HG03280 (cell line): ENCODE measurements around the gene KLHL42.
"Not testable (repeated sequence)": the region's sequence is repeated elsewhere in the genome, so short reads cannot be mapped to it uniquely, and the experiment has no call there.

Source experiments
- ATAC-seq: cut with Tn5 transposase; IDR thresholded peaks from one replicate; pipeline ENCODE4 v1.9.1; 2021; ENCODE audit warnings: mild to moderate bottlenecking, moderate library complexity; ENCODE audit not compliant: unreplicated experiment

KLHL42 gene

DNA sequence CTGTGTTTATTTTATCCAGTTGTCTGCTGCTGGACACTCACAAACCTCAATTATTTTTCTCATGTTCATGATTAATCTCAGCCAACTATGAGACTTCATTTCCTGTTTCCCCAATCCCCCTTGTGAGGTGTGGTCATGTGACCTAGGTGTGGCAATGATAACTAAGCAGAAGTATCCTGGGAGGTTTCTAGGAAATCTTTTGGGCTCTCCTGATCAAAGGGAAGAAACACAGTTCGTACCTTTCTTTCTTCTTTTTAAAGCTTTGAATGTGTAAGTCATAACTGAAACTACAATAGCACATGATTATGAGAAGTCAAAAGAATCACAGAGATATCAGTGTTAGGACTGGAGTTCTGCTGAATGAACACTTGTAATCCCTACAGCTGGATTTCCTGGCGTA, 34.4 kb downstream of the KLHL42 start:
- ATAC-seq = no peak

DNA sequence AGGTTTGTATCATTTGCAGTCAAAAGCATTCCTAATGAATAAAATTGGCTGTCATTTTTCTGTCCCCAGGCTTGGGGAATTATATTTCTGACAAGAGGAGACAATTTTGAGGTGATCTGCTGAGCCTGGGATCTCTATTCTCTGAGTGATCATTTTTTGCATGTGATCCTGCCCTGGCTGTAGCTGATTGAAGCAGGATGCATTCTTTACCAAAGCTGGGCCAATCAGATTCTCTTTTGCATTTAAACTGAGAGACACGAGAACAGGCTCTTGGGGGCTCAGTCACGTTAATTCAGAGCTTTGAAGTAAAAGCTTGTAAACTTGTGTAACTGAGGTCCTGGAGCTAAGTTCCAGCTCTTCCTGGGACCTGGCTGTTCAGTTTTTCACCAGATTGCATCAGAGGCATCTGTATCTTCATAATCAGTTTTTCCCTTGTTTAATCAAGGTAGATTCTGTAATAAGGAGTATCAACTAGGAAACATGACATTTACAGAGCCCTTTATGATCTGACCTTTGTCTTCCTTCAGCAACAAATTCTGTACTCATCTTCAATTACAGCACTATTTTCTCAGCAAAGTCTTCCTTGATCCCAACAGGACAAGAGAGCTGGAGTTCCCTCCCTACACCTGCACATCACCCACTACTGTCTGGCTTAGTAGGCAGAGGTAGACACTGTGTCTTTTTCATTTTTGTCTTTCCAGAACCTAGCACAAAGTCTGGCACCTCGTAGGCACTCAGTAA, 35.0 kb downstream of the KLHL42 start:
- no peak for ATAC-seq

DNA sequence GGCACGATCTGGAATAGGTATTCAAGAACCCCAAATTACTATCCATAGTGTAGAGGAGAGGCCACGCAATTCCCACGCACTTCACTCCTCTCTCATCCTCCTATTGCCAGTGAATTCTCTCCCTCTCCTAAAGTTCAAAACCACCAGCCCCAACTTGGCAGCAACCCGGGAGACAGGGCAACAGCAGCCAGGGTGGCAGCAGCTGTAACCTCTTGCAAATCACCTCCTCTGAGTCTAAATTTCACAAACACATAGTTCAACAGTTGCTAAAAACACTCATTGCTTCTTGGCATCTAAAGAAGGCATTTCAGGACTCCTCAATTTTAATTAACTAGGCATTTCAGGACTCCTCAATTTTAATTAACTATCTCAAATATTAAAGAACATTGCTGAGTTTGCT, 37.7 kb downstream of the KLHL42 start:
- no peak for ATAC-seq

DNA sequence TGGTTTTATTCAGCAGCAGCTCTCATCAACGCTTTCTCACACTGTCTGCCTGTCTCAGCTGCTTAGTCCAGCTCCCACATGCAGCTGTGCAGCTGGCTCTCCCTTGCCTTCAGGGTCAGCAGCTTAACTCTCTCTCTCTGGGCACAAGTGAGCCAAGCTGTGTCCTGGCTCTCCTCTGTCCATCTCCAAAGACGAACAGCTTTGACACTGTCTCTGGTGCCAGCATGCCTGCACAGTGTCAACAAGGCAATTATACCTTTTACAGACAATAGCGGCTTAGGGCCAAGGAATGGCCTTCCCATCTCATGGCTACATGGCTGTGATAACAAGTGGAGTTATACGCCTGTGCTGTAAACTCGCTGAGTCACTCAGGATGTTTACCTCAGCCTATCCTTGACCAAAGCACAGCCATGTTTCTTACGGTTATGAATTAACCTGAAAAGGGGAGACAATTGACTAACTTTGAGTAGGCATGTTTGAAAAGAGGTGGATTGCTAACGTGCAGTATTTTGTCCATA, 38.4 kb downstream of the KLHL42 start:
- no peak for ATAC-seq

DNA sequence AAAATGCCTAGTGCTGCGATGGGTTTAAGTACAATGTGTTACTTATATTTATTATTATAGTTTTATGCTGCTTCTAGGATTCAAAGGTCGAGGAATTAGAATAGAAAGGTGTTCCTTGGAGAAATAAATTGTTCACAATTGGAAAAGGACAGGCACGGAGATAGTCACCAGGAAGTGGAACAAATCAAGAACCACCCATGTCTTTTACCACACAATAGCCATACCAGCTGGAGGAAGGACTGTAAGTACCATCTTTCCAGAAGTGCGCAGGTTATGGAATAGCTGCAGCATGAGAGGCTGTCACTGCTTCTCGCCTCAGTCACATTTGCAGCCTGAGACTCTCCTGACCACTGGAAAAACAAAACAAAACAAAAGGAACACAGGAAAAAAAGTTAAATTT, 40.5 kb downstream of the KLHL42 start:
- no peak for ATAC-seq

DNA sequence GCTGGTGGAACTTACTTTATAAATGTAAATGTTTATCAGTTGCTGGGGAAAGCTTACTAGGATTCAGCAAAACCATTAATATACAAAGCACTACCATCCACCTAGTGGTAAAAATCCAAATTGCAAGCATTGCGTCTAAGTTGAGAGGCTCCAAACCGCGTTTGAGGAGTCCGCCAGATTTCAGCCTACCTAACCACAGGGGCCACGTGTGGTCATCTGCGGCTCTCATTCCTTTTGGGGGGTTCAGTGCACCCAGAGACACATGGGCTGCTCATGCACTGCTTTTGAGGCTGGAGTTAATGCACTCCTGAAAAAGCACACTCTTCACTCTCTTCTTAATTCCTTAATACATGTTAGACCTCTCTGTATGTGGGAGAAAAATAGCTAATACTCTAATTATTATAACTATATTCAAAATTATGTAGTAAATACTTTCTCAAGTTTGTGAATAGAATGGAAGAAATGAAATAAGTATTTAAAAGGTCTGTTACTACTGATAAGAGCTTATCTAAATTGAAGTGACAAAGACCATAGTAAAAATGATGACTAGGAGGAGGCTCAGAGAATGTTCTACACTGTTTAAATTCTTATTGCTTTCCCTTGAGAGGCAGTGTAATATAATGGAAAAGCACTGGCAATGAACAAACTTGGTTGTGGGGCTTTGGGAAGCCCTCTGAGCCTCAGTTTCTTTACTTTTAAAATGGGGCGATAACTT, 41.4 kb downstream of the KLHL42 start:
- ATAC-seq = peak; percentile 21

DNA sequence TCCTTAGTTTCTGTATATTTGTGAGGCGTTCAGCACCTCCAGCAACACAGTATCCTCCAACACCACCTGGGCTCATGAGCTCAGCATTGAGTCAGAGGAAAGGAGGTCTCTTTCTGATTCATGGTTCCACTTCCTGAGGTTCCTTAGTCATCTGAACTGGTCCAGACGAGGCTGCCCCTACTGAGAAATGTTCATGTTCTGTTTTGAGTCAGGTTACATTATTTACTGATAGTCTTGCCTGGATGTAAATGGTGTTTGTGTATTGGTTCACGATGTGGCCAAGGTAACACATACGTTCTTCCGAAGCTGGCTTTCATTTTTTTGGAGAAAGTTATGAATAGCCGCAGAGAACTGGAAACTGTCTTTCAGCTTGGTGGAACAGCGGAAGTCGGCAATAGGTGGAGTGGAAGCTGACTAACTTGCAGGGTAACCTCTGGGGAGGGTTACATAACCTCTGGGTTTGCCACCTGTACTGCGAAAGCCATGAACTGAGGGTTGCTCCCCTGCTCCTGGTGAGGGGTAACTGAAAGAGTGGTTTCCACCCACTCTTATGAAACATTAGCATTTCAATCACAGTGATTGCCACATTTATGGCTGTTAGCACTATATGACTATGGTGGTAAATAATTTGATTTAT, 42.2 kb downstream of the KLHL42 start:
- peak; percentile 70 for ATAC-seq

DNA sequence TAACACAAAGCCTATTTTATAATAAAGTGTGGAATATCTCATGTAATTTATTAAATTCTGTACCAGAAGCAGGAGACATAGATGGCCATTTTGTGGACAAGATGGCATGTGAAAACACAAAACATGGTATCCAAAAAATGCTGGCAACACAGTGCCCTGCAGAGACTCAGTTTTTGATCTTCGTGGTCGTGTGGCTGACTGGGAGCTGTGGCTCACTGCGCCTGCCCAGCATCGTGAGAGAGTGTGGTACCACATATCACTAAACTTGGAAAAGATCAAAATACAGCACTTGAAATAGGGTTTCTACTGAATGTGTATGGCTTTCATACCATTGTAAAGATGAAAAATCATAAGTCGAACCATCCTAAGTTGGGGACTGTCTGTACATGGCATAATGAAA, 43.0 kb downstream of the KLHL42 start:
- no peak for ATAC-seq

DNA sequence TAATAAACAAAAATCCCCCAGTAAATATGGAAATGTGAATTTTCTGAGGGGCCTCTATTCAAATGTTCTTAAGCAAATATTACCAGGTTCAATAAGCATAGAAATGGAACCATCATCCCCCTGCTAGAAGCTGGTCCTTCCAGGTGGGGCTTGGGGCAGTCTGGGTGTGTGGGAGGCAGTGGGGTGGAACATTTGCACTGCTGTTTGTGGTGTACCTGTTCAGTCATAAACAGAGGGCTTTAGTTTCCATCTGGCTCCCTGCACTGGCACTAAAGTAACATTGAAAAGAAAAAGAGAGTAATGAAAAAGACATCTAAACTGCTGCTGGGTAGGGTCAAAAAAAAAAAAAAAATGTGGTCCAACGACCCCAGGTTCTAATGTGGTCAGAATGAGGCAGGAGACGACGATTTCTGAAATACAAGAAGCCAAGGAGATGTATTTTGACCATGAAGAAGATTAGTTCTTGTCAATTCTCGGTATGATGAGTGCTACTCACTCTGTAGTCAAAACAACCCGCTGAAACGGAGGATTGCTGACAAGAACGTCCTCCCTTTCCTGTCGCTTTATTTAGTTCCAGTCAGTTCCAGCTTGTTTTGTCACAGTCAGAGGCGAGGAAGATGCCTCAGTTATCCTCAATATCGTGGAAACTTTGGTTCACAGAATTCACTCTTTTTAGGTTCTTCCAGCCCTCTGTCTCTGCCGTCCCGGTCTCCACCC, 44.3 kb downstream of the KLHL42 start:
- ATAC-seq = peak; percentile 60

DNA sequence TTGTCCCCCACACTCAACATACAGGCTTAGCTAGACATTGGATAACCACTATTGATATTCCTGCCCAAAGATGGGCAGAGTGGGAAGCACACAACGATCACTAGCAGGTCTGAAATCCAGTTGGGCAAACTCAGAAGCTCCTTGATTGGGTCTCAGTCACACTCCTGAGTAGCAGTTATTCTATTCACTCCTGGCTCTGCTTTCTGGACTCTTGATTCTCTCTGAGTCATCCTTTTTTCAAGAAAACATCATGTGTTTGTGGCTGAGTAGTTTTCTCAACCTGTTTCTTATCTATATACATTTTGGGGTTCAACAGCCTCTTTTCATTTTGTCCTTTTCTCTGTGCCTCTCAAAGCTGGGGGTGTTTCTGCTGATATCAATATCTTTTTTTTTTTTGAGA, 46.0 kb downstream of the KLHL42 start:
- no peak for ATAC-seq

DNA sequence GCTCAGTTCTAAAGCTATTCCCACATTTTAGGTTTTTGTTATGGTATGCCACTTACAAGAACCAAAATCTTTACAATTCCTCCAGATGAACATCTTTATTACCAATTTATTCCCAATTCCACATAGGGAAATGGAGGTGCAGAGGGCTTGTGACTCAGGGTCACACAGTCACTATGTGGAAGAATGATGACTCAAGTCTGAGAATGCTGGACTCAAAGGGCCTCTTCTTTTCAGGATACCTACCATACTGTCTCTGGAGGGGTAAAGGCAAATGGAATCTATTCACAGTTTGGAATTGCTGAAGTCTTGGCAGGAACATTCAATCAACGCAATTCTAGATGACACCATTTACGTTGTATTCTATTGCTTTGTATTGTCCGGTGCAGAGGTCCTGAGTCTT, 48.2 kb downstream of the KLHL42 start:
- ATAC-seq = no peak

DNA sequence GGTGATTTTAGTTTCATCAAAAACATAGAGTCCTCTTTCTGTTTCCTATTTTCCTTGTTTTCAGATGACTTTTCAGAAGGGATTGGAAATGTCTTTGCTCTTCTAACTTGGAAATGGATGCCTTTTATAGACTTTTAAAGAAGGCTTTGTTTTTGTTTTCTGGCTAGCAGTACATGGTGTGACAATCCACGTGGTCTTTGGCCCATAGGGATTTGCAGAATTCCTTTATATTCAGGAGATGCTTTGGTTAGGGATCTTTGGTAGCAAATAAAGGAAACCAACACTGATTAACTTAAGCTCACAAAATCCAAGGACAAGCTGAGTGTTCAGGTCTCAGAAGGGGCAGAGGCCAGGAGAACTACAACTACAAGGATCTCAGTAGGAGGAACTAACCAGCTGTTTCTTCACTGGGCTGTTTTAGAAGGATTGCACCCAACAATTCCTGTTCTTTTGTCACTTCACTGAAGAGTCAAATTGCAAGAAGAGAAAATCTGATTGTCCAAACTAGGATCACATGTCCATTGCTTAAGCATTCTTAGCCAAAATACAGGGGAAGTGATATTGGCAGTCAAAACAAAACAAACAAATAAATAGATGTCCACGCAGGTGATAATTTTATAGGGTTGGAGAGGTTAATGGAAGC, 58.6 kb downstream of the KLHL42 start:
- ATAC-seq = no peak

DNA sequence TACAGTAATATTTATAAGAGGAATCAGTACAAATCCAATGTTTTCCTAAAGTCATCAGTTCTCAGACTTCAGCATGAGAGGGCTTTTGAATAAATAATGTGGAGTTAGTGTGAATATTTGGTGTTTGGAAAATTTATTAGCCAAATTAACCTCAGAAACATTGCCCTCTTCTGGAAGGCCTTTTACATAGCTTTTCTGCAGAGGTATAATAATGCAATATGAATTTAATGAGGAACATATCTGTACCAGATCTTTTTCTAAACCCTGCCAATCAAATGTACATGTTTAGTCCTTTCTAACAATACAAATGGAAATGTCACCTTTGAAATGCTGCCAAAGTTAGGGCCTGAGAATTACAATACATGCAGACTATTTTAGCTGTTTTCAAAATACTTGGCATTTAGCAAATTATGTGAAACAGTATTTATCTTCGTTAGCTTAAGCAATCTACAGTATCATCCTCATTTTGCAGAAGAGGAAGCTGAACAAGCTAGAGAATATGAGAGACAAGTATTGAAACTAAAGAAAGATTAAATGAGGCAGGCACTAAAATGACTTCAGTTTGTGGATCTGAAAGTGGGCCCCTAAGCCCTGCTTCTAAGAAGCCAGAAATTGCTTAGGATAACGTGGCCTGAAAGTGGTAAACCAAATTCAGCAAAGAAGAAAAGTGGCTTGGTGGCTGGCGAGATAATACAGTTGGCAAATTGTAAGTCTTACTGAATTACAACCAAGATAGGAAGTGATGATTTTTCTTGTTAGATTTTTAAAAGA, 60.4 kb downstream of the KLHL42 start:
- ATAC-seq = no peak

DNA sequence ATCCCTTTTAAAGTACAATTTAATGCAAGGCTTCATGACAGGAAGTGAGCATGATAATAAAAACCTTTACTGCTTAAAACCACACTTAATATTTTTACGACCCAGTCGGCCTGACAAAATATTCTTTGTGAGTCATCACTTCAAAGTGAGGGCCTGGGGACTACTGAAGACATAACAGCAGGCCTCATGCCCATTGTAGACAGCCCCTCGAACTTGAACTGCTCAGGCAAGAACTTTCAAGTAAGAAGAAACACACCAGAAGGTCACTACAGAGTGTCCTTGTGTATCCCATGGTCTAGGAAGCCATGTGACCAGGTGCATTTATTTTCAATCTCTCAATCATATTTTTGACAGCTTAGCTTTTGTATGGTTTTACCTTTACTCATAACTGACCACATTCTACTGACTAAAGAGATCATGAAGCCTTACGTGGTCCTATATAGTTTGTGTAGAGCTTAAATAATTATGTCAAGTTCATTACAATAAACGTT, 61.4 kb downstream of the KLHL42 start:
- no peak for ATAC-seq

DNA sequence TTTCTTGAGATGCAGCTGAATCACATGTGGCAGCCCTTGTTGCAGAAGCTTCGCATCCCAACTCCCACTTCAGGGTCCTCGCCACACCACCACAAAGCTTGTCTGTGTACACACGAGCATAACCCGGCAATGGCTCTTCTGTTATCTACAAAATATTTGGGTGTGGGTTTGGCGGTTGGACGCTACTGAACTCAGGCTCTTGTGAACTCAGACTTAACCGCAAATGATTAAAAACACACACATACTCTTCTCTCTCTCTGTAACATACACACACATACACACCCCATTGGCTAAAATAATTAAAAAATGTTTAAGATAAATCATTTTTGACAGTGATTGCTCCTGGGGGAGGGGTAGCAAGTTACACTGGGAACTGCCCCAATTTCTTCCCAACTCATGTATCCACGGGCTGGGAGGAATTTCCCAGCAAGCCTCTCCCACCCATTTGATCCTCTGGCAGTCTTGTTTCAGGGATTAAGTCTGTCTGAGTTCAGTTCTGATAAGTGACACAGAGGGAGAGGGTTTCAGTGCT, 63.7 kb downstream of the KLHL42 start:
- no peak for ATAC-seq

DNA sequence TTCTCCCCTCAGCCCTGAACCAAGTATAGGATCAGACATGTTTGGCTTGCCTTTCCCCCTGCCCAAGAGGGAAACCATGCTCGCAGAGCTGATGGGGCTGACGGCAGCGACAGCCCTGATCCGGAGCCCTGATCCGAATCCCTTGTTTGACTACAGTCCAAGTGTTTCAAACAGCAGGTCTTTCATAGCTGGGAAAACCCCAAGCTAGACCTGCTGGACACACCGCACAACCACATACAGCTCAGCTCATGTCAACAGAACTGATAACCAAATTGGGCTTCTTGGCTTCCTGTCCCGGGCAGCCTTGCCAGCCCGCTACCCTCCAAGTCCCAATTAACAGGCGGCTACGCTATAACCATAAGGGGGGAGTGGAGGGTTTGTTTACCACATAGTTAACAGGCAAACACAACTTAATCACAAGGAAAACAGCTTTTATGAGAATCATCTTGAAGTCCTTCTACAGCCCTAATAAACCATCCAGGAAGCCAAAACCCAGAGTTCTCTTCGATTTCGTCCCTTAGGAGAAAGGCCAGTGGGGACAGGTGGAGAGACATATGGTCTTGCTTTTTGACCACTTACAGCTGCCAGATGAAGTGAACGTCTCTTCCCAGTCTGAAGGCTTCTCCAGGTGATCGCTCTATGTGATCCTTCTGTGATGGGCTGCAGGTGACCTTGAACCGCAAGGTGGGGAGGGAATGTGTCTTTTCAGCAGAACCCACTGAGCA, 64.5 kb downstream of the KLHL42 start:
- ATAC-seq = no peak

DNA sequence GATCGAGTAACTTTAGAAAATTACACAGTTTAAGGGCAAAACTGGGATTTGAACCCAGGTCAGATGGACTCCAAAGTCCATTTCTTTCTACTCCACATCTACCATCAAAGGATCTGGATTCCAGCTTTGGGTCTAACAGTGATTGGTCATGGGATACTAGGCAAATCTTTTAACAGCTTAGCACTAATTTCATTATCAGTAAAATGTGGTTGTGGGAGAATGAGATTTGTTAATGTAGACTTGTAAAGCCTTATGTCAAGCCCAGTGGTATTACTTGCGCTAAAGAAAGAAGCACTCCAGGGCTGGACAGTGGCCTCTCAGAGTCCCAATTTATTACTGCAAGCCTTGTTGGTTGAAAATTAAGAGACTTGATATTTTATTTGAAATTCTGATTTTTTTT, 65.2 kb downstream of the KLHL42 start:
- ATAC-seq = no peak

DNA sequence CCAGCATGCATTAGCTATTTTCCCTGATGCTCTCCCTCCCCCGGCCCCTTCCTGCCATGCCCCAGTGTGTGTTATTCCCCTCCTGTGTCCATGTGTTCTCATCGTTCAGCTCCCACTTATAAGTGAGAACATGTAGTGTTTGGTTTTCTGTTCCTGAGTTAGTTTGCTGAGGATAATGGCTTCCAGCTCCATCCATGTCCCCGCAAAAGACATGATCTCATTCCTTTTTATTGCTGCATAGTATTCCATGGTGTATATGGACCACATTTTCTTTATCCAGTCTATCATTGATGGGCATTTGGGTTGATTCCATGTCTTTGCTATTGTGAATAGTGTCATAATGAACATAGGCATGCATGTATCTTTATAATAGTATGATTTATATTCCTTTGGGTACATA, 65.7 kb downstream of the KLHL42 start:
- not testable (repeated sequence) for ATAC-seq

DNA sequence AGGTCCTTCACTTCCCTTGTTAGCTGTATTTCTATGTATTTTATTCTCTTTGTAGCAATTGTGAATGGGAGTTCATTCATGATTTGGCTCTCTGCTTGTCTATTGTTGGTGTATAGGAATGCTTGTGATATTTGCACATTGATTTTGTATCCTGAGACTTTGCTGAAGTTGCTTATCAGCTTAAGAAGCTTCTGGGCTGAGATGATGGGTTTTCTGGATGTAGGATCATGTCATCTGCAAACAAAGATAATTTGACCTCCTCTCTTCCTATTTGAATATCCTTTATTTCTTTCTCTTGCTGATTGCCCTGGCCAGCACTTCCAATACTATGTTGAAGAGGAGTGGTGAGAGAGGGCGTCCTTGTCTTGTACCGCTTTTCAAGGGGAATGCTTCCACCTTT, 67.3 kb downstream of the KLHL42 start:
- not testable (repeated sequence) for ATAC-seq
